Epithelial cell of proximal tubule (primary cell): ENCODE results near the gene ALDH3A1. TPM values are rescaled to one million over a fixed set of nuclear protein-coding genes. Genes with fewer than 3 reads are reported as not detected.
"Not testable (repeated sequence)": the region's sequence is repeated elsewhere in the genome, so short reads cannot be mapped to it uniquely, and the experiment has no call there.

Experiments
- DNase-seq: peaks from one replicate; pipeline ENCODE4 v3.0.0-alpha.2; 2011; ENCODE audit warnings: low read depth
- H3K4me3 ChIP-seq: 2 replicates; pipeline ENCODE4 v1.5.1; 2011; ENCODE audit warnings: low read depth, mild to moderate bottlenecking, low read length
- CTCF ChIP-seq: conservative IDR thresholded peaks from 2 replicates; pipeline ENCODE4 v1.5.1; 2012; ENCODE audit warnings: low read depth, mild to moderate bottlenecking, low read length
- total RNA-seq: library from RNA; depleted of rRNA; stranded (reverse); fragments of >200 nt; gene quantifications from 2 replicates; pipeline ENCODE4 v1.2.3, GENCODE V29; 2015

ALDH3A1 gene
- total RNA-seq, 1 donor from 2014 or later = 3.3 TPM

- H3K4me3 ChIP-seq = no peak overlapping the region
- DNase-seq = no peak
- TF ChIP-seq CTCF = peak; percentile 97
Measured at GRCh38 chr17:19766421-19767270, 18.5 kb upstream of the ALDH3A1 start.

DNA sequence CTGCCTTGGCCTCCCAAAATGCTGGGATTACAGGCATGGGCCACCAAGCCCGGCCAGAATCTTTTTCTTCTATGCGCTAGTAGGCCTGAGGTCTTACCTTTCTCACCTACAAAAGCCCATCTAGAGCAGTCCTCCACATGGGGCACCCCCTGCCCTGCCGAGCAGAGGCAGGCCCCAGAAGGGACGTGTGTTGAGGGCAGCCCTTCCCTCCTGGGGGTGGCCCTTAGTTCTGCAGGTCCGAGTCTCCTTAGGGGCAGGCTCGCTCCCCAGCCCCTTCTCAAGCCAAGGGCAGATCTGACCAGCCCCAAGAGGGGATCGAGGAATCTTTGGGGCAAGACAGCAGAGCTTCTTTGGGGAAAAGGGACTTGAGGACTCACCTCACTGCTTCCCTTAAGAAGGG, 17.9 kb upstream of the ALDH3A1 start:
- TF ChIP-seq CTCF = no peak
- no peak for DNase-seq
- H3K4me3 ChIP-seq = no peak overlapping the region

DNA sequence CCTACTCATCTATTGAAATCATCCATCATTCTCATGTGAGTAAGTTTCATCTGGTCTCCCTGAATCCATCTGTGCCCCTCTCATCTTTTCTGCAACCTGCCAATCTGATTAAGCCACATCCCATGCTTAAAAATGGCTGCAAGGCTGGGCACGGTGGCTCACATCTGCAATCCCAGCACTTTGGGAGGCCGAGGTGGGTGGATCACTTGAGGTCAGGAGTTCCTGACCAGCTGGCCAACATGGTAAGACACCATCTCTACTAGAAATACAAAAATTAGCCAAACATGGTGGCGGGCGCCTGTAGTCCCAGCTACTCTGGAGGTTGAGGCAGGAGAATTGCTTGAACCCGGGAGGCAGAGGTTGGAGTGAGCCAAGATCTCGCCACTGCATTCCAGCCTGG, 15.9 kb upstream of the ALDH3A1 start:
- not testable (repeated sequence) for DNase-seq, H3K4me3 ChIP-seq

DNA sequence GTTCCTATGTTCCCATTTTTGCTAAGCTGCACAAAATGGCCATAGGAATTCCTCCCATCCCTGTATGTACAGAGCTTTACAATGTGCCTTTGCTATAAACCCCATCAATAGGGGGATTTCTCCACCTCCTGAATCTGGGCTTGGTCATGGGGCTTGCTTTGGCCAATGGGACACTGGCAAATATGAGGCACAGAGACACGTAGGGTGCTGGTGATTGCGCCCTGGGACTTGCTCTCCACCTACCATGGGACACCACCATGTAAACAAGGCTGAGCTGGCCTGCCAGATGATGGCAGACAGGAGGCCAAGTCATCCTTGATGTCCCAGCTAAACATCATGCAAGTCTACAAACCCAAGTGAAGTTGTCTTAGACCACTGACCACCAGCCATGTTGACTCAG, 15.3 kb upstream of the ALDH3A1 start:
- TF ChIP-seq CTCF = no peak
- no peak for DNase-seq

GRCh38 chr17:19762515-19762961, 14.4 kb upstream of the ALDH3A1 start:
- no peak overlapping the region for H3K4me3 ChIP-seq
- no peak for DNase-seq
- peak; percentile 78 for TF ChIP-seq CTCF

More for the DNA sequence above, 15.3 kb upstream of the ALDH3A1 start:
- H3K4me3 ChIP-seq = no peak overlapping the region

GRCh38 chr17:19760746-19761145, 12.6 kb upstream of the ALDH3A1 start:
- no peak for TF ChIP-seq CTCF
- no peak for DNase-seq
- no peak overlapping the region for H3K4me3 ChIP-seq

- TF ChIP-seq CTCF = no peak
- no peak for DNase-seq
- H3K4me3 ChIP-seq = no peak overlapping the region
Measured at GRCh38 chr17:19759568-19760549, 11.8 kb upstream of the ALDH3A1 start.
